ENCODE results near the gene SLC27A2.
"Not testable (repeated sequence)": the region's sequence is repeated elsewhere in the genome, so short reads cannot be mapped to it uniquely, and the experiment has no call there.

DNA sequence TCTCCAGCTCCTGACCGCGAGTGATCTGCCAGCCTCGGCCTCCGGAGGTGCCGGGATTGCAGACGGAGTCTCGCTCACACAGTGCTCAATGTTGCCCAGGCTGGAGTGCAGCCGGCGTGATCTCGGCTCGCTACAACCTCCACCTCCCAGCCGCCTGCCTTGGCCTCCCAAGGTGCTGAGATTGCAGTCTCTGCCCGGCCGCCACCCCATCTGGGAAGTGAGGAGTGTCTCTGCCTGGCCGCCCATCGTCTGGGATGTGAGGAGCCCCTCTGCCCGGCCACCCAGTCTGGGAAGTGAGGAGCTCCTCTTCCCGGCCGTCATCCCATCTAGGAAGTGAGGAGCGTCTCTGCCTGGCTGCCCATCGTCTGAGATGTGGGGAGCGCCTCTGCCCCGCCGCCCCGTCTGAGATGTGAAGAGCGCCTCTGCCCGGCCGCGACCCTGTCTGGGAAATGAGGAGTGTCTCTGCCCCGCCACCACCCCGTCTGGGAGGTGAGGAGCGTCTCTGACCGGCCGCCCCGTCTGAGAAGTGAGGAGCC, 9.6 kb upstream of the SLC27A2 start:
- TF ChIP-seq POLR2AphosphoS5 (IDR thresholded peaks at IDR 0.05; ENCODE audit: low read depth, low read length); TAF1 (IDR thresholded peaks at IDR 0.05; ENCODE audit: borderline replicate concordance, low read depth, low read length): not testable (repeated sequence)

Measured in GM12892 (cell line).